Spinal cord (tissue), 10 donors: ENCODE results near the gene COBL. TPM values are rescaled to one million over a fixed set of nuclear protein-coding genes. Genes with fewer than 3 reads are reported as not detected.

Experiments
- DNase-seq, 6 donors: peaks; one replicate each; pipeline versions ENCODE4 v3.0.0 to v3.0.0-alpha.2; 2013 to 2015; ENCODE audit warnings: low spot score in 6 of 6, low read depth in 4 of 6
- H3K27ac ChIP-seq: one replicate; pipeline ENCODE4 v1.5.1; 2013; ENCODE audit warnings: low read depth, low read length, control low read depth
- H3K27me3 ChIP-seq: one replicate; pipeline ENCODE4 v1.6.1; 2013; ENCODE audit warnings: low read length; ENCODE audit not compliant: control insufficient read depth, insufficient read depth
- H3K36me3 ChIP-seq: one replicate; pipeline ENCODE4 v1.6.1; 2013; ENCODE audit warnings: low read length; ENCODE audit not compliant: control insufficient read depth, insufficient read depth
- H3K4me1 ChIP-seq: one replicate; pipeline ENCODE4 v1.6.1; 2013; ENCODE audit warnings: low read length; ENCODE audit not compliant: control insufficient read depth, insufficient read depth
- H3K4me3 ChIP-seq: one replicate; pipeline ENCODE4 v1.5.1; 2013; ENCODE audit warnings: low read depth, low read length, control low read depth
- H3K9me3 ChIP-seq: one replicate; pipeline ENCODE4 v1.6.1; 2013; ENCODE audit warnings: low read length; ENCODE audit not compliant: control insufficient read depth, insufficient read depth
- WGBS: methylation state at CpG from one replicate; pipeline ENCODE4 v1.1.5; 2013; ENCODE audit warnings: missing lambda C conversion rate; ENCODE audit not compliant: insufficient coverage; 5-methylcytosine and 5-hydroxymethylcytosine counted together
- polyA plus RNA-seq, 2 donors: library from polyadenylated mRNA; unstranded; fragments of 120-200 nt; gene quantifications; one replicate each; pipeline ENCODE4 v1.2.1, GENCODE V29; 2013; ENCODE audit not compliant: insufficient read length in 2 of 2
- total RNA-seq, 2 donors: library from RNA; depleted of rRNA in 1 of 2; stranded (reverse); fragments of 120-200 nt in 1 of 2; fragments of >200 nt in 1 of 2; gene quantifications; one replicate each; pipeline versions ENCODE4 v1.2.3 to v1.2.4, GENCODE V29; 2013 to 2014
- donor health status: healthy.

Gene COBL
- total and polyA plus RNA-seq, 4 donors: 3.8 to 7.8 (median 5.1) TPM

DNA sequence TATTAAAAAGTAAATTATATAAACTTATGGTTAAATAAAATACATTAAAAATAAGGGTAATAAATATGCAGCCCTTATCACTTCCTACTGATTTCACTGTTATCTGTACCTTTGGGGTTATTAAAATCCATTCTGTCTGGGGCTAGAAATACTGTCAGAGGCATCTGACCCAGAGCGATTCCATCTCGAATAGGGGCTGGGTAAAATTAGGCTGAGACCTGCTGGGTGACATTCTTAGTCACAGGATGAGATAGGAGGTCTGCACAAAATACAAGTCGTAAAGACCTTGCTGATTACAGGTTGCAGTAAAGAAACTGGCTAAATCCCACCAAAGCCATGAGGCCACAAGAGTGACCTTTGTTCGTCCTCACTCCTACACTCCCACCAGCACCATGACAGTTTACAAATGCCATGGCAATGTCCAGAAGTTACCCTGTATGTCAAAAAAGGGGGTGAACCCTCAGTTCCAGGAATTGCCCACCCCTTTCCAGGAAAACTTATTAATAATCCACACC lies 77.6 kb downstream of the COBL start:
- no peaks in the 10 kb centered on the region for H3K9me3 ChIP-seq
- no peak overlapping the region for H3K27ac ChIP-seq
- no peaks in the 10 kb centered on the region for H3K36me3 ChIP-seq
- H3K27me3 ChIP-seq: no peaks in the 10 kb centered on the region
- H3K4me1 ChIP-seq: no peaks in the 10 kb centered on the region
- no peak overlapping the region for H3K4me3 ChIP-seq
- DNase-seq: no peak
- WGBS: 63% methylated on average over 2 of the region's 4 CpGs

DNA sequence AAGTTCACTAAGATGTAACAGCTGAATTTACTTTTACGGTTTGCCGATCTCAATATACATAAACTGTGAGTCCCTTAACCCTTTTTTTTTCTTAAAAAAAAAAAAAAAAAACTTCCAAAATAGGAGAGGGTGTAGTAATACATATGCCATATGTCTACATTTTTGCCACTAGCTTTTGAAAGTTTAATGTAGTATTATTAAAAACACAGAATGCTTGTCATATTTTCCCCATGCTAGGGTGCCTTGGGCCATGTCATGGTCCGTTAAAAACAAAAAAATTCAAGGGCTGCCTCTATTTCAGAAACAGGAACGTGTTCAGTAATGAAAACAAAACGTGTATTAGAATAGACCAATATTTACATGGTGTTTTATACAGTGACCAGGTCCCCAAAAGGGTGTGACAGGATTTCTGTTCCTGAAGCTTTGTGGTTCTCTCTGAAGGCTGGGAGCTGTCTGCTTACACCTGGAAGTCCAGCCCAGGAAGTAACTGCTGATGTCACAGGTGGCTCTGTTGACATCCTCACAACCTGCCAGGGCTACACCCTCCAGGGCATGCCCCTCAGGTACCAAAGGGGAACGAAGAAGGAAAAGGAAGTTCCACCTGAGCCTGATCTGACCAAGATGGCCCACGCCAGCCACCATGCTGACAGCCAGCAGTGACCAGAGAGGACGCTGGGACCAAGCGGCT lies 79.0 kb downstream of the COBL start:
- Histone ChIP-seq H3K36me3 (no peaks in the 10 kb centered on the region), H3K27ac (no peak overlapping the region), H3K9me3 (no peaks in the 10 kb centered on the region), H3K27me3 (no peaks in the 10 kb centered on the region), H3K4me3 (no peak overlapping the region), H3K4me1 (no peaks in the 10 kb centered on the region)
- 94% methylated on average over 4 of the region's 9 CpGs for whole genome bisulfite sequencing
- no peak for DNase-seq

GRCh38 chr7:51236470-51237132 lies 80.0 kb downstream of the COBL start:
- H3K36me3 ChIP-seq: no peaks in the 10 kb centered on the region
- H3K27me3 ChIP-seq: no peaks in the 10 kb centered on the region
- no peaks in the 10 kb centered on the region for H3K4me1 ChIP-seq
- no peak for DNase-seq
- no peak overlapping the region for H3K27ac ChIP-seq
- WGBS: 83% methylated on average over 5 of the region's 8 CpGs
- no peaks in the 10 kb centered on the region for H3K9me3 ChIP-seq
- H3K4me3 ChIP-seq: no peak overlapping the region

GRCh38 chr7:51235593-51236313 lies 80.9 kb downstream of the COBL start:
- H3K4me1 ChIP-seq: no peaks in the 10 kb centered on the region
- no peak for DNase-seq
- WGBS: 71% methylated on average over 5 of the region's 10 CpGs
- no peaks in the 10 kb centered on the region for H3K36me3 ChIP-seq
- H3K9me3 ChIP-seq: no peaks in the 10 kb centered on the region
- H3K4me3 ChIP-seq: no peak overlapping the region
- no peak overlapping the region for H3K27ac ChIP-seq
- no peaks in the 10 kb centered on the region for H3K27me3 ChIP-seq

DNA sequence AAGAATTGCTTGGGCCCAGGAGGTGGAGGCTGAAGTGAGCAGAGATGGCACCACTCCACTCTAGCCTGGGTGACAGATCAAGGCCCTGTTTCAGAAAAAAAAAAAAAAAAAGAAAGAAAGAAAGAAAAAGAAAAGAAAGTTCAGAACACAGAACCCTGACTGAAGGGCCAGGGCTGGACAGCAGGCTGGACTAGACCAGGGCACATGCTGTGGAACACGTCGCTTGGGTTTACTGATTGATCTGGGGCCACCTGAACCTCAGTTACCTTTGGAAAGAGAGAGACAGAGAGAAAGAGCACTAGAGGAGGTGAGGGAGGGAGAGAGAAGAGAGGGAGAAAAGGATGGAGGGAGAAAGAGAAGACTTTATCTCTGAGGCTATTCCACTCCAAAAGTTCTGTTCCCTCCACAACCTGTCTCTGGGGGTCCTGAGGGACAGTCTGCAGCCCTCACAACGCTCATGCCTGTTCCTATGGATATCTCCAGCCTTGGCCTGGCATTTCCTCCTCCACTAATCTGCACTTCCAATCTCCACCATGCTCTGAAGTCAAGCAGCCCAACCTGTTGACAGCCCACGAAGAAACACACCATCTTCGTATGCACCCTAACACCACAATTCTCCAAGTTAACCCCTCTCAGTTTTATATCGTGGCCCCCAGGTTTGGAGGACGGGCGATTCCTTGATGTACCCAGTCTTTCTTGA lies 81.8 kb downstream of the COBL start:
- Histone ChIP-seq H3K27me3 (no peaks in the 10 kb centered on the region), H3K9me3 (no peaks in the 10 kb centered on the region), H3K4me1 (peaks cover 4% of the 10 kb centered on the region), H3K27ac (no peak overlapping the region), H3K4me3 (no peak overlapping the region), H3K36me3 (no peaks in the 10 kb centered on the region)
- no peak for DNase-seq
- 97% methylated on average over 5 of the region's 8 CpGs for WGBS

GRCh38 chr7:51234139-51234538 lies 82.5 kb downstream of the COBL start:
- 95% methylated on average over 11 of the region's 13 CpGs for WGBS
- Histone ChIP-seq H3K27ac (no peak overlapping the region), H3K36me3 (no peaks in the 10 kb centered on the region), H3K4me1 (peaks cover 10% of the 10 kb centered on the region), H3K9me3 (no peaks in the 10 kb centered on the region), H3K27me3 (no peaks in the 10 kb centered on the region), H3K4me3 (no peak overlapping the region)
- no peak for DNase-seq

- H3K4me3 ChIP-seq: no peak overlapping the region
- WGBS: 41% methylated on average over 11 of the region's 13 CpGs
- no peaks in the 10 kb centered on the region for H3K36me3 ChIP-seq
- peak in 2 of 6 donors; percentile 41 to 47 for DNase-seq
- H3K4me1 ChIP-seq: peaks cover 14% of the 10 kb centered on the region
- H3K9me3 ChIP-seq: no peaks in the 10 kb centered on the region
- no peak overlapping the region for H3K27ac ChIP-seq
- H3K27me3 ChIP-seq: no peaks in the 10 kb centered on the region
Observed at GRCh38 chr7:51233374-51233773, 83.2 kb downstream of the COBL start.

DNA sequence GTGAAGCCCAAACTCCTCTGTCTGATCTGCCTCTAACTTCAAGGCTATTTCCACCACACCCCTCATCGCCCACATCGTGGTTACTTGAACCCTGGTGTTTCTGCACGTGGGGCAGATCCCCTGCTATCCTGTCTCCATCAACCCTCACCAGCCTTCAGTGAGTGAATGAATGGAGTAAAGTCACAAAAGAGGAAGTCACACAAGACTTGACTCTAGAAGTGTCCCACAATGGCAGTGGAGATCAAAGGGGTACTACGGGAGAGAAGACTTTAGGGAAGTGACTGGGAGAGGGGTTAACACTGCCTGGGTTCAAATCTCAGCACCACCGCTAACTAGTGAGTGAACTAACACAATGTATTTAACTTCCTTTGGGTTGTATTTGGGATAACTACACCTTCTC lies 85.9 kb downstream of the COBL start:
- no peak for DNase-seq
- Histone ChIP-seq H3K27ac (no peak overlapping the region), H3K27me3 (peaks cover 2% of the 10 kb centered on the region), H3K9me3 (no peaks in the 10 kb centered on the region), H3K4me3 (no peak overlapping the region), H3K4me1 (peaks cover 14% of the 10 kb centered on the region), H3K36me3 (no peaks in the 10 kb centered on the region)
- WGBS: 100% methylated on average over 1 of the region's 5 CpGs

DNA sequence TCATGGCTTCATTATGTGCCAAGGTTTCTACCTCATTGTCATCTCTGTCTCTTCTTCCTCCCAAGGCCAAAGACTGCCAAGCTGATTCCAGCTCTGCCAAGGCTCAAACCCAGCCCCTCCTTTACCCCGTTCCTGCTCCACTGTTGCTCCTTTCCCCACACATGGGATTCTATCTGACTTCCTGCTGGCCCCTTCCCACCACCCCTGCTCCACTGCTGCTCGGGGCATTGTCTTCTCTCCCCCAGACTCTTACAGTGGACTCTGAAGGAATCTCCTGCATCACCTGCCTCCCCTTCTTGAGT lies 86.3 kb downstream of the COBL start:
- WGBS: 98% methylated on average over 2 of the region's 2 CpGs
- Histone ChIP-seq H3K36me3 (no peaks in the 10 kb centered on the region), H3K4me3 (no peak overlapping the region), H3K4me1 (peaks cover 15% of the 10 kb centered on the region), H3K27ac (no peak overlapping the region), H3K27me3 (peaks cover 2% of the 10 kb centered on the region), H3K9me3 (no peaks in the 10 kb centered on the region)
- DNase-seq: no peak
